Measurements from ENCODE around the gene SMYD3.

- TF ChIP-seq CTCF (IDR thresholded peaks at IDR 0.05) (no peak), POLR2A (IDR thresholded peaks at IDR 0.05) (no peak)
These were observed 318.0 kb downstream of the SMYD3 start for GRCh38 chr1:246189126-246189525.
